RPMI8226 (cell line): ENCODE data around the gene GRM7.

Source experiments
- DNase-seq: peaks from one replicate; pipeline ENCODE4 v3.0.0-alpha.2; 2015

The GRM7 gene

DNA sequence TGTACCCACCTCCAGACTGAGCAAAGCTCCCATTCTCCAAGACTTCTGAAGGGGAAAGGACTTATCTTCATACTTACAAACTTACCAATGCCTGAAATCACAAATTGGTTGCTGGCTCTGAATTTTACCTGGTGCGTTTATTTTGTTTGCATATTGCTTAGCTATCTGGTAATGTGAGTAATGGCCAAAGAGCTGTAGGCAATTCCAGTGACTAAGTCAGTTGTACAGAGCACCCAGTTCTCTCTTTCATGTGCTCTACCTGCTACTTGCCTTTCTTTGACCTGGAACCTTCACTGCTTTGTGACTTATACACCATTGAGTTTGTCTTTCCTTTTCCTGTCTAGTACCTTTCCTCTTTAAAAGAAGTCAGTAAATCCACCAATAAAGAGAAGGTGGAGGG is 884.8 kb downstream of the GRM7 start:
- DNase-seq, result no peak

DNA sequence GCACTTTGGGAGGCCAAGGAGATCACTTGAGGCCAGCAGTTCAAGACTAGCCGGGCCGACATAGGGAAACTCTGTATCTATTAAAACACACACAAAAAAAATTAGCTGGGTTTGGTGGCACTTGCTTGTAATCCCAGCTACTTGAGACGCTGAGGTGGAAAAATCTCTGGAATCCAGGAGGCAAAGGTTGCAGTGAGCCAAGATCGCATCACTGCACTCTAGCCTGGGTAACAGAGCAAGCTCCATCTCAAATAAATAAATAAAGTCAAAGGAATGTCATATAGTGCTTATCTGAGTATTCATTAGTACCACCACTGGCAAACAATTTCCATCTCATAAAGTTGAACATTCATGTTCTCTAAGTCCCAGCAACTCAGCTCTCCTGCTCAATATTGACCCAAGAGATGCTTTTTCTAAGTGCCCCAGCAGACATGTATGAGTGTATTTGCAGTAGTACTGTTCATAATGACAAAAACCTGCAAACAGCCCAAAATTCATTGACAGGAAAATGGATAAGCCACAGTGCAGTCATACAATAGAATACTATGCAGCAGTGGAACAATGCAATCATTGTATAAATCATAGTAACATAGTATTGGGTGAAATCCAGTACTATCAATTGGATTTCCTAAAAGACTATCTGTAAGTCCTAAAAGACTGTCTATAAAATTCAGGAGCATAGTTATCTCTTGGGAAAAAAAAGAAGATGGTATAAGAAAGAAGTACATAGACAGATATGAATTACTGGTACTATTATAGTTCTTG is 889.2 kb downstream of the GRM7 start:
- no peak for DNase-seq

DNA sequence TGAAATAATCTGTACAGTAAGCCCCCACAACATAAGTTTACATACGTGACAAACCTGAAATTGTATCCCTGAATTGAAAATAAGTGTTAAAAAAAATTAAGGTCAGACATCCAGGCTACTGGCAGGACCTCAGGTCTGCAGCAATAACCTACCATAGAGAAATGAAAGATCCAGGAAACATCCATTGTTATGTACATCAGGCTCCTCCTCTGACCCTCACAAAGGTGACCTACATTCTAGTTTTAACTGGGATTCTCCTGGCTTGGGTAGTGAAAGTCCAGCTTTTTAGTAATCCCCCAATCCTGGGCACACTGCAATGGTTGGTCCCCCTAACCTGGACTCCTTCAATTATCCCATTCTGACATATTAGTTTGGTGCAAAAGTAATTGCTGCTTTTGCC is 891.1 kb downstream of the GRM7 start:
- no peak for DNase-seq

DNA sequence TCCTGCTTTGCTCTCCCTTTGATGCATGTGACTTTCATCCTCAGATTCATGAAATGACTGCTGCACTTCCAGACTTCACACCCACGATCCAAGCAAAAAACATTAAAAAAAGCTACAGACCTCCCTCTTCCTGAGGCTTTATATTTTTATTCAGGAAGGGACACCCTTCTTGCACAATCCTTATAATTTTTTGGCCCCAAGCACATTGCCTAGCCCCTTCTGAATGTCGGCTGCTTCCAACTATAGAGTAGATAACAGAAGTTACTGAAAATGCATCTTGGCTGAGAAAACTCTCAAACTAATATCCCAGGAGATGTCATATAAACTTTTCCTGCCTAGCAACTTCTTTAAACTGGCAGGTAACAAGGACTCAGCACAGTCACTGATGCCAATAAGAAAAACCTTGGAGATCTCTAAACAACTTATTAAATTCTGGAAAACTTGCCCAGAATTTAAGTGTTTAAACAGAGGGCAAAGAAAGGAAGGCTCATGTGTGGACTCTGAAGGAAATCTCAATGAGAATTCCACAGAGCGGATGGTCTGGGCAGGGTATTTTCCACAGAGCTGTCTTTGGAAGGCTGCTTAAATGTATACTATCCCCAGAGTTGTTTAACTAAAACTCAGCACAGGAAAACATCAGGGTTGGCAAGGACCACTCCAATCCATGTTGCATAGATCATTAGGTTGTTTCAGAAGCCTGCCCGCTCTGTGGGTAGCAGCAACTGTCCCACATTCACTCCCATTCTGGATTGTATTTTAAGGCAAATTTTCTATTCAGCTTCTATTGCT is 893.9 kb downstream of the GRM7 start:
- DNase-seq, result no peak

DNA sequence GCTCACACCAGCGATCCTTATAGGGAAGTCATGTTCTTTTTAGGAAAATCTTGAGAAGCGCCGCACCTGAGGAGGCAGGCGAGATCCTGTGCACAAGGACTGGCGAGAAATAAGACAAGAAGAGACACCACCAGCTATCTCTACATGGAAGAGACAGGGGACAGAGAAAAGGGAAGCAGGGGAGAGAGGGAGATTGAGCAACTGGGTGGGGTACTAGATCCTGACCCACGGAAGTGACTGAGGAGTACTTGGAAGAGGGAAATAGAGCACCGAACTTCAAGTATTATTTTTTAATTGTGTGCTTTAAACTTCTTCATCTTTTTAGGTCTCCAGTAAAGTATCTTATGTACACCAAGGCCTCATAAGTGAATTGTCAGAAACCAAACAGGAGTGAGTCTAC is 898.7 kb downstream of the GRM7 start:
- DNase-seq, result no peak

DNA sequence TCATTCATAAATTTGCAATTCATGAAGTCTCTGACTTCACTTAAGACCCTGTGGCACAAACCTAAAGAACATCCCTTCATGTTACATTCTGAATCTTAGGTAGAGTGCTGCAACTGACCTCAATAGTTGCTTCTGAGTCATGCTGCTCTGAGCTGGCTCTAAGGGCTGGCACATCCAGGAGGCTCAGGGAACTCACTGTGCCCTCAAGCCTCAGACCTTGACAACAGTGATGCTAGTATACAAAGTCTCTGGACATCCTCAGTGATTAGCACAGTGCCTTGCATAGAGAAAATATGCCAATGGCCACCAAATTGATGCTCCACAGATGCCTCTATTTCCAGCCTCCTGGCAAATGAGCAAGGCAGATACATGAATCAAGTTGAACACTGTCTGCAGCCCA is 899.8 kb downstream of the GRM7 start:
- no peak for DNase-seq

DNA sequence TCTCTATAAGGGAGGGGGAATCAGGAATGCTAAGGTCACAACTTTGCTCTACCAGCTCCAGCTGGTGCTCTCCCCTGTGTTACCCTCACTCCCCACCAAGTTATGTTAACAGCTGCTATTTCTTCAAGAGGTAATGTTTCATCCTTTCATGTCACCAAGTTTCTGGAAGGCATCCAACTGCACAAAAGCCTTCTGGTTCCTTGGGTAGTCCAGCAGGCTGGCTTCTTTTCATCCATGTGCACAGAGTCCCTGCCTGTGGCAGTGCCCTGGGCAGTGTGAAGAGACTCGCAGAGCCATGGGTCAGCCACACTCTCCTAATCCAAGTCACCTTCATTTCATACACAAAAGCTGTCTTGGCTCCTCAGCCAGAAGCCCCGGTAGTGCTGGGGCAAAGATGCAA is 903.2 kb downstream of the GRM7 start:
- DNase-seq, result no peak

DNA sequence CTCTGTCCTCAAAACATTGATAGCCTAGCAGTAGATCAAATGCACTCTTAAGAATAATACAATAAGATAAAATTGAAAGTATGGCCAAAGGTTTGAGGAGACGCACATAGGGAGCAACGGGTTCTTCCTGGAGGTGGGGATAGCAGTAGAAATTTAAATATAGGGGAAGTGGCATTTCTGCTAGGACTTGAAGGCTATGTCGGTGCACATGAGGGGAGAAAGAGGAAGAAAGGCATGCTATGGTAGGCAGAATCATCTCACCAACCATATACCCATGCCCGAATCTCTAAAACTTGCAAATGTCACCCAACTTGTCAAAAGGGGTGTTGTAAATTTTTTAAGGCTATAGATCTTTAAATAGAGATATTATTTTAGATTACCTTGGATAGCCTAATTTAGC is 905.6 kb downstream of the GRM7 start:
- DNase-seq, result no peak

DNA sequence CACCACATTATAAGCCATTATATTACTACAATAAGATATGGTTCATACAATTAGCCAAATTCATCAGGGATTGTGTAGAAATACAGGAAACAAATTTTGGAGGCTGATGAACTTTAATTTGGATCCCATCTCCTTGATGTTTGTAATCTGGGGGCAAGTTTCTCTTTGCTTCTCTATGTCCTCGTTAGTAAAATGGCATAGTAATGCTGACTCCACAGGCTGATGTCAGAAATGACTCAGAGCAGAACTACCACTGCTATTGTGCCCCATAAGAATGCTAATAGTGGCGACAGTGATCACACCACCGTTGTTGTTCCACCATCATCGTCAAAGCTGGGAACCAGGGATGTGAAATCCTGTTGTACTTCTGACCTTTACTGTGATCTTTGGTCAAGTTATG is 918.4 kb downstream of the GRM7 start:
- no peak for DNase-seq

DNA sequence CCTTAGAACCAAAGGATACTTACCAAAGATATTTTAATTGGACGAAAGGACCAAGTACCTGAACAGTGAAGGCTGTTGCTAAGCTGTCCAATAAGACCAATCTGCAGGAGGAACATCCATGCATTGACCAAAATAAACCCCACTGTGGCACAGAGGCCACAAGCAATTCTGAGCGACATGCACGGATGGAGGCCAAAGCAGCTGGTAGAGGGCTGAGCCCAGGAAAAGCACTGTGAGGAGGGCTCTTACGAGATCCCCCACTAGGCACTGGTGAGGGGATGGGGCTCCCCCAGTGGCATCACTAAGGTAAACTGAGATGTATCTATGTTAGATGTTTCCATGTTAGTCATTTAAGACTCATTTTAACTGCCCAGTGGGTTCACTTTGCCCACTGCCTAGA is 920.5 kb downstream of the GRM7 start:
- no peak for DNase-seq

DNA sequence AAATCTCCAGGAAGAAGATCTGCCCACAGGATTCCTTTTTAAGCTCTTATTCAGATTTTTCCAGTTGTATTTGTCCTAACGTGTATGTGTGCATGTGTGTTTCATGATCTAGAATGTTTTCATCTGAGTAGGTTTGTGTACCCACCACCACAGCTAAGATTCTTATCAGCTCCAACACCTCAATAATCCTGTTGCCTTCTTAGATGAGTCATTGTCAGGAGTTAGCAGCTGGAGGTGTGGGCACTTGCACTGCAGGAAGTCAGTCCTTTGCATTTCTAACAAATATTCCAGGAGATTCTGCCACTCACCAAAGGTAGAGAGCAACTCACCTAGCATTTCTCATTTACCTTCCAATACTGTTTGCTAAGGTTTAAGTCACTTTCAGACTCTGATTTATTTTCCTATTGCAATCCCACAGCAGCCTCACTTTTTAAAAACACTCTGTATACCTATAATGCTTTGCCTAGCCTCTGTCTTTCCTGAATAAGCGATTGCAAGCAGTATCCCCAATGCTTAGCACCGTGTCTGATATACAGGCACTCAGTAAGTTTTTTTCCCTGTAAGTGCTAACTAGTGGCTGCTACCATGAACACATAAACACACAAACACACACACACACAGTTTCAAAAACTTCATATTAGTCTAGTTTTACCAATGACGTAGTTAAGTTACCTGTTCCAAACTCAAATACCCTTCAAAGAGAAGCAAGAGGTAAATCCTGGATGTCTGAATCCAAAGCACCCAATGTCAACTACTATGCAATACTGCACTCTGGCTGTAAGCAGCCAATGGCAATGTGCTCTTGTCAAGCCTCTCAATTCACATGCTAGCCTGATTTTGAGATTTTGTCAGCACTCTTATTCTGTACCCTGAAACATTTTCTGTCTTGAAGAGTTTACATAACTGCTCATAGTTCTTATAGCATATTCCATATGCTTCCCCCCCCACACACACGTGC is 927.2 kb downstream of the GRM7 start:
- no peak for DNase-seq

DNA sequence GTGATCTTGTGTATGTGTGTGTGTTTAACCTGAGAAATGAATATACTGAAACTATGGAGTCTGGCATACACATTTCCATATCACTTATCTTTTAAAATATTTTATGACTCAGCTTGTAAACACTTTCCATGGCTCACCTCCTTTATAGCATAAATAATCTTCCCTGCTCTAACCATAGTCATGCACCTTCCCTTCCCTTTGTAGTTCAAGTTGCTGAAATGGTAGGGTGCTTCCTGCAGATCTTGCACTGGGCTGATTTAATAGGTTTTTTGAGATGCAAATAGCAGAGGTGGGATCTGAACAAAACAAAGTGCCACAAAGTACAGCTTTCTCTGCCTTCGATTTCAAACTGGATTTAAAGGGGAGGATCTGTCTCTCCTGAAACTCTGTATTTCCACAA is 928.0 kb downstream of the GRM7 start:
- no peak for DNase-seq

DNA sequence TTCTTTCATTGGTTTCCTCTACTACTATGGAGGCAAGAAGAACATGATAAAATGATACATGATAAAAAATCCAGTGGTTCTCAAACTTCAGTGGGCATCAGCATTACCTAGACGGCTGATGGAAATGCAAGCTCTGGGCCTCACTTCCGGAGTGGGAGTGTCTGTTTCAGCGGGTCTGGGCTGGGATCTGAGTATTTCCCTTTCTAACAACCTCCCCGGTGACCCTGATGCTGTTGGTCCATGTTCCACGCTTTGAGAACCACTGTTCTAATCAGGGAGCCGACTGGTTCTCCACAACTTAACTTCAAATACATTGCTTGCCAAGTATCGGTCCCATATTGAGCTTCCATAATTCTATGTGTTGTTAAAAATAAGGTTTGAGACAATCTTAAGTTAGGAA is 928.4 kb downstream of the GRM7 start:
- DNase-seq, result no peak

DNA sequence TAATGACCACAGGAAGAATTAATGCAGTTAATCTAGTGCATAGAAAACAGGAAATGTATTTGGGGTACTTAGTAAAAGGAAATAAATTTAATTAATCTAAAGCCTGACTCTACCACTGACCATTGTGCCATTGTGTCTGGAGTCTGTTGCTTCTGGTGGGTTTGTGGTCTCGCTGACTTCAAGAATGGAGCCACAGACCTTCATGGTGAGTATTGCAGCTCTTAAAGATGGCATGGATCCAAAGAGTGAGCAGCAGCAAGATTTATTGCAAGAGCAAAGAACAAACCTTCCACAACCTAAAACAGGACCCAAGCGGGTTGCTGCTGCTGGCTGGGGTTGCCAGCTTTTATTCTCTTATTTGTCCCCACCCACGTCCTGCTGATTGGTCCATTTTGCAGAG is 929.2 kb downstream of the GRM7 start:
- no peak for DNase-seq
